HG02981 (cell line): ENCODE measurements around the gene CCDC183.
A peak's percentile ranks its signal among the peaks of the same experiment; 100 is the strongest.
"Not testable (repeated sequence)": the region's sequence is repeated elsewhere in the genome, so short reads cannot be mapped to it uniquely, and the experiment has no call there.

Experiments
- ATAC-seq: cut with Tn5 transposase; IDR thresholded peaks from one replicate; pipeline ENCODE4 v1.9.1; 2021; ENCODE audit warnings: mild to moderate bottlenecking, moderate library complexity; ENCODE audit not compliant: unreplicated experiment

The CCDC183 gene

DNA sequence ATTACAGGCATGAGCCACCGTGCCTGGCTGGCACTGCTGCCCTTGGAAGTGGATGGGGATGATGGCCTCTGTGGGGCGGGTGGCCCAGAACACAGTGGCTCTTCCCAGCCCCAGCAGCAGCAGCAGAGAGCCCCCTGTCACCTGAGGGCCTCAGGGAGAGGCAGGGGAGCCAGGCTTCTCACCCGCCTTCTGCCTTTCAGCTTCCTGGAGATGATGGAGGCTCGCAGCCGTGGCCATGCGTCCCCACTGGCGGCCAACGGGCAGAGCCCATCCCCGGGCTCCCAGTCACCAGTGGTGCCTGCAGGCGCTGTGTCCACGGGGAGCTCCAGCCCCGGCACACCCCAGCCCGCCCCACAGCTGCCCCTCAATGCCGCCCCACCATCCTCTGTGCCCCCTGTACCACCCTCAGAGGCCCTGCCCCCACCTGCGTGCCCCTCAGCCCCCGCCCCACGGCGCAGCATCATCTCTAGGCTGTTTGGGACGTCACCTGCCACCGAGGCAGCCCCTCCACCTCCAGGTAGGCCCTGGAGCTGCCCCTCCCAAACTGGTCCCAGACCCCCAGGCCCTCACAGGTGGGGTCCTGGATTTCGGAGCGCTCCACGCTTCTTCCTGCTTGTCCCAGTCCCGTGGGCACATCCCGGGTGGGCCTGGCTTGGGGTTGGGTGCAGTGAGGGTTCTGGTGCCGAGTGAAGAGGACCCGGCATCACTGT is 41.2 kb downstream of the CCDC183 start:
- ATAC-seq, result no peak

GRCh38 chr9:136837856-136838277 is 41.7 kb downstream of the CCDC183 start:
- not testable (repeated sequence) for ATAC-seq

GRCh38 chr9:136838314-136839228 is 42.4 kb downstream of the CCDC183 start:
- no peak for ATAC-seq

DNA sequence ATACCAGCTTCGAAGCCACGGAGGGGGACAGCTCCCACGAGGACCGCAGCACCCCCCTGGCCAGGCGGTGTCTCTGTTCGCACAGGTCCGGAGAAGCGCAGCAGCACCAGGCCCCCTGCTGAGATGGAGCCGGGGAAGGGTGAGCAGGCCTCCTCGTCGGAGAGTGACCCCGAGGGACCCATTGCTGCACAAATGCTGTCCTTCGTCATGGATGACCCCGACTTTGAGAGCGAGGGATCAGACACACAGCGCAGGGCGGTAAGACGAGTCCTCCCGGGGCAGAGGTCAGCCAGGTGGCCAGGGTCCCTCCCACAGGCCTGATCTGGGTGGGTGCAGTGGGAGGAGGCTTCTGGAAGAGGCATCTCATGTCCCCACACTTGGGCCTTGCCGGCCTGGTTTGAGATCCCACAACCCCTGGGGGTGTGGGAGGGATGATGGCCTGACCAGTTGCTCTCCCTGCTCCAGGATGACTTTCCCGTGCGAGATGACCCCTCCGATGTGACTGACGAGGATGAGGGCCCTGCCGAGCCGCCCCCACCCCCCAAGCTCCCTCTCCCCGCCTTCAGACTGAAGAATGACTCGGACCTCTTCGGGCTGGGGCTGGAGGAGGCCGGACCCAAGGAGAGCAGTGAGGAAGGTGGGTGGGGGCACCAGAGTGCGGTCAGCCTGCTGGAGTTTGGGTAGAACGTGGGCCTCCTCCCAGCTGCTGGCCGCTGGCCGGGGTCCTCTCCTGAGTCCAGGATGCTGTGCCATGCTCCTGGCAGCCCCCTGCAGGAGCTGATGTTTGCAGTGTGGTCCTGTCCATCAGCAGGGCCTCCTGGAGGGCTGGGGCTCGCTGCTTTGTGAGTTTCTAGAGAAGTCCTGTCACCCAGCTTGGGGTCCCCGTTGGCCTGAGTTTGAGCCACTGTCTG is 43.3 kb downstream of the CCDC183 start:
- no peak for ATAC-seq

DNA sequence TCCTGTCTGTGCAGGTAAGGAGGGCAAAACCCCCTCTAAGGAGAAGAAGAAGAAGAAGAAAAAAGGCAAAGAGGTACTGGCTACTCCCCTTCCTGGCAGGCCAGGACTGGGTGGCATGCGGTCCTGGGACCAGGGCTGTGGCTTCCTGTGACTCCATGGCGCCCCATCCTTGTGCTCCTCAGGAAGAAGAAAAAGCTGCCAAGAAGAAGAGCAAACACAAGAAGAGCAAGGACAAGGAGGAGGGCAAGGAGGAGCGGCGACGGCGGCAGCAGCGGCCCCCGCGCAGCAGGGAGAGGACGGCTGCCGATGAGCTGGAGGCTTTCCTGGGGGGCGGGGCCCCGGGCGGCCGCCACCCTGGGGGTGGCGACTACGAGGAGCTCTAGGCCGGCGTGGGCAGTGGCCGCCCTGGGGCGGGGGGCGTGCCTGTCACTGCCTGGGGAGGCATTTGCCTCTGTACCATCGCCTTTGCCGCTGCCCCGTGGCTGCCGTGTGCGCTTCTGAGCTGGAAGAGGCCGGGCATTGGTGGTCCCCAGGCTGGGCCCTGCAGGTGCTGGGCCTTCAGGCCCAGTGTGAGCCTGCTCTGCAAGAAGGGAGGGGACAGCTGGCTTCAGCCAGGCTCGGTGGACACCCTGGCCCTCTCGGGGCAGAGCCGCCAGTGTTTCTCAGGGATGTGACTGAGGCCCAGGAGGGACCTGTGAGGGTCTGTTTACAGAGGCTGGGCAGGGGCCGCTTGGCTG is 44.2 kb downstream of the CCDC183 start:
- ATAC-seq, result no peak

GRCh38 chr9:136840877-136841645 is 44.9 kb downstream of the CCDC183 start:
- ATAC-seq, result no peak

- ATAC-seq, result not testable (repeated sequence)
Measured at GRCh38 chr9:136841646-136842379, 45.7 kb downstream of the CCDC183 start.

DNA sequence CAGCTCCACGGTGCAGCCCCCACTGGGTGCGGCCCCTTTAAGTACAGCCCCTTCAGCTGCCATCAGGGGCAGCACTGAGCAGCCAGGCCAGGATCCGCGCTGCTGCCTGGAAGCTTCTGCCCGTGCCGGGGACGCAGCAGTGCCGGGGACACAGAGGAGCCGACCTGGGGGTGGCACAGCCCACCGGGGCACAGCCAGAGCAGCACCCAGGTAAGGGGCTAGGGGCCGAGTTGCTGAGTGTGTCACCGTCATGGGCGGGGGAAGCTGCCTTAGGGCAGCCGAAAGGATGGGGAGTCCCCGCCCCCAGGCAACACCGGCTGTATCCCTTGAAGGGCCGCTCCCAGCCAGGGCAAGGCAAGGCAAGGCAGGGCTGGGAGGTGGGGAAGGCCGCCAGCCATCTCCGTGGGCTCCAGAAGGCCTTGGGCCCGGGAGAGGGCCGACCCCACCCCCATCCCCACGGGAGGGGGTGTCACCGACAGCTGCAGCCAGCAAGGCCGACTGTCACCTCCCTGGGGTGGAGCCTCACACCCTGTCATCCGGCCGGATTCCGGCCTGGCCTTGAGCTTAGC is 46.3 kb downstream of the CCDC183 start, which contains the start of gene AJM1:
AJM1 (plus strand) TSS at position 99 of the 569 bp plus-strand sequence. CDS start 1,937 bp downstream, outside the sequence.
- peak; percentile 60 for ATAC-seq

DNA sequence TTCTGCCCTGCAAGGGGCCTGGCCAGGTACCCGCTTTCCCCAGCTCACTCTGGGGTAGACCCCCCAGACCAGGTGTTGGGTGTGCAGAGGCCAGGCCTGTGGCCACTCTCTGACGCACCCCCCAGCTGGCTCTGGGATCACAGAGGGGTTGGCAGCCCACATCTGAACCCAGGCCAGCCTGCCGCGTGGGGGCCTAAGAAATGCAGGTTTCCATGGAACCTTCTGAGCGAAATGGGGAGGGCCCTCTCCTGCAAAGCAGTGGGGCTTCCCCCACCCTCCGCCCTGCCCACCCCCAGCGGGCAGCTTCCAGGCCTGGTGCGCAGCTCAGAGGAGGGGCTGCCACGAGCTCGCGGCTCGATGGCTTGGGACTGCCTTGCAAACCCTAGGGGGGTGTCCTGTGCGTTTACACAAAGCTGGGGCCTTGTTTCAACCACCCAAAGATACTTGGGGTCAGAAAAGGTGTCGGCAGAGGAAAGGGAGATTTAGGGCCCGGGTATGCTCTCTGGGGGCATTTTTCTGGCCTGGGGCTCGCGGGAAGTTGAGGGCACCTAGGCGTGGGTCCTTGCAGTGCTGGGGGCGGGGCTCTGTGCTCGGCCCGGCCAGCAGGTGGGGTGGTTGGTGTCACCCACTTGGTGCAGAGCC is 47.1 kb downstream of the CCDC183 start:
- ATAC-seq, result not testable (repeated sequence)

GRCh38 chr9:136843801-136844740 is 47.9 kb downstream of the CCDC183 start:
- not testable (repeated sequence) for ATAC-seq

- no peak for ATAC-seq
Measured at GRCh38 chr9:136844761-136845464, 48.8 kb downstream of the CCDC183 start.

- no peak for ATAC-seq
Measured at GRCh38 chr9:136845465-136846260, 49.5 kb downstream of the CCDC183 start.

- no peak for ATAC-seq
Measured at GRCh38 chr9:136846376-136847087, 50.4 kb downstream of the CCDC183 start.

DNA sequence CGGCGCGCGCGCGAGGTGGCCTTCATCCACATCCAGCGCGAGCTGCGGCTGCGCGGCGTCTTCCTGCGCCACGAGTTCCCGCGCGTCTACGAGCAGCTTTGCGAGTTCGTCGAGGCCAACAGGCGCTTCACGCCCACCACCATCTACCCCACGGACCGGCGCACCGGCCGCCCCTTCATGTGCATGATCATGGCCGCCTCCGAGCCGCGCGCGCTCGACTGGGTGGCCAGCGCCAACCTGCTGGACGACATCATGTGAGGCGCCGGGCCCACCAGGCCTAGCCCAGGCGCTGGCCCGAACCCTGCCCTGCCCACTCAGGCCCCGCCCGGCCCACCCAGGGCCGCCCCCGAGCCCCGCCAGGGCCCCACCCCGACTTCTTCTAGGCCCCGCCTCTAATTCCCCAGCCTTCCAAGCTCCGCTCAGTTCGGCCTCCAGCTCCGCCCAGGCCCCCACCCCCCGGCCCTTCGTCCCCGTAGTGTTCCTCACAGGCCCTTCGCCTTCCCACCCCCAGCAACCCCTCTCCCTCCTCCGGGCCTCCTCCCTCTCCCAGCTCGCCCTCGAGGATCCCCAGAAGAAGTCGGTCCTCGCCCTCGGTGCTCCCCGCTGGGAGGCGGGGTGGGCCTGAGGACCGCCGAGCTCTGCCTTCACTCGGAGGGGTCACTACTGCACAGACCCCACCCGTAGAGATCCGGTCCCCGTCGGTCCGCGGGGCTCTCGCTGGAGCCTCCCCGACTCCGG is 51.1 kb downstream of the CCDC183 start:
- no peak for ATAC-seq
